A549 (cell line): ENCODE results near the gene GET4. TPM values are rescaled to one million over a fixed set of nuclear protein-coding genes. Genes with fewer than 3 reads are reported as not detected.

ENCODE experiments used
- ATAC-seq, 2 experiments: fragments of 200-7000 bp in 1 of 2; fragments of >200 bp in 1 of 2; cut with Nextera tagmentation in 1 of 2; cut with Tn5 transposase in 1 of 2; 3 replicates each; pipeline versions ENCODE4 v1.8.0 to v1.9.1; 2018 to 2020; ENCODE audit warnings: mild to moderate bottlenecking in 1 of 2, moderate library complexity in 1 of 2
- CTCF ChIA-PET: fragments of 300-600 bp; sonication (Branson Sonifier 250); formaldehyde crosslinking; extraction: SDS; loops from one replicate; lab custom pipeline; 2021; ENCODE audit warnings: antibody characterized with exemption, inconsistent platforms; lab: Yijun Ruan, JAX
- POLR2A ChIA-PET: fragments of 350-600 bp; formaldehyde crosslinking; extraction: SDS; loops from one replicate; lab custom pipeline; 2021; ENCODE audit warnings: antibody characterized with exemption, inconsistent platforms; lab: Yijun Ruan, JAX
- DNase-seq, 2 experiments: peaks; one replicate each; pipeline versions ENCODE4 v3.0.0 to v3.0.0-alpha.2; 2011 to 2016; ENCODE audit warnings: low read depth in 1 of 2, low spot score in 1 of 2
- FAIRE-seq: peaks from 2 replicates; lab custom pipeline; 2011; peaks lifted over from hg19 to GRCh38; lab: Jason Lieb, UNC
- H3K27ac ChIP-seq, 2 experiments: fragments of >200 bp; sonication (Bioruptor Twin); formaldehyde crosslinking; 3 replicates each; pipeline ENCODE4 v1.5.1; 2016 to 2017
- H3K4me1 ChIP-seq: fragments of >200 bp; sonication (Bioruptor Twin); formaldehyde crosslinking; 3 replicates; pipeline ENCODE4 v1.6.1; 2016
- H3K4me2 ChIP-seq: fragments of >200 bp; sonication (Bioruptor Twin); formaldehyde crosslinking; 3 replicates; pipeline ENCODE4 v1.6.1; 2016
- H3K4me3 ChIP-seq: fragments of >200 bp; sonication (Bioruptor Twin); formaldehyde crosslinking; 3 replicates; pipeline ENCODE4 v1.5.1; 2016
- H3K9me3 ChIP-seq: fragments of >200 bp; sonication (Bioruptor Twin); formaldehyde crosslinking; 3 replicates; pipeline ENCODE4 v1.6.1; 2016
- BHLHE40 ChIP-seq: IDR thresholded peaks from 2 replicates; pipeline ENCODE4 v1.6.1; 2012; ENCODE audit warnings: low read depth, low read length, inconsistent platforms
- CHD2 ChIP-seq: fragments of 150-350 bp; IDR thresholded peaks from 2 replicates; pipeline ENCODE4 v1.6.1; 2014; ENCODE audit warnings: low read length; ENCODE audit not compliant: partially characterized antibody
- EHF ChIP-seq: fragments of 250-450 bp; sonication (Bioruptor Pico); IDR thresholded peaks from 2 replicates; pipeline ENCODE4 v1.5.0; 2020; ENCODE audit warnings: mild to moderate bottlenecking
- FOSB ChIP-seq: fragments of 250-450 bp; sonication (Bioruptor Pico); IDR thresholded peaks from 2 replicates; pipeline ENCODE4 v1.5.0; 2020; ENCODE audit warnings: mild to moderate bottlenecking, moderate library complexity
- HOXB5 ChIP-seq: fragments of 250-450 bp; sonication (Bioruptor Pico); IDR thresholded peaks from 2 replicates; pipeline ENCODE4 v1.5.0; 2020; ENCODE audit warnings: mild to moderate bottlenecking, moderate library complexity
- JUN ChIP-seq, 2 experiments: fragments of >200 bp; sonication (Bioruptor Twin); formaldehyde crosslinking; IDR thresholded peaks; 2 replicates in 1 of 2; 3 replicates in 1 of 2; pipeline ENCODE4 v1.6.1; 2016 to 2017
- KDM5A ChIP-seq: fragments of 200-600 bp; sonication (generic); IDR thresholded peaks from 2 replicates; pipeline ENCODE4 v1.6.1; 2016; ENCODE audit warnings: antibody characterized with exemption, mild to moderate bottlenecking
- MAZ ChIP-seq: fragments of 150-350 bp; IDR thresholded peaks from 2 replicates; pipeline ENCODE4 v1.6.1; 2014; ENCODE audit warnings: antibody characterized with exemption, low read depth, low read length, borderline replicate concordance
- MYC ChIP-seq: IDR thresholded peaks from 2 replicates; pipeline ENCODE4 v1.6.1; 2012; ENCODE audit warnings: mild to moderate bottlenecking, inconsistent platforms, low read length, improper control_type of control experiment, borderline replicate concordance
- NR3C1 ChIP-seq: fragments of >200 bp; sonication (Bioruptor Twin); formaldehyde crosslinking; IDR thresholded peaks from 3 replicates; pipeline ENCODE4 v1.6.1; 2017
- POLR2A ChIP-seq: IDR thresholded peaks from 2 replicates; pipeline ENCODE4 v1.6.1; 2012; ENCODE audit warnings: mild to moderate bottlenecking, low read length
- RCOR1 ChIP-seq: fragments of 150-350 bp; IDR thresholded peaks from 2 replicates; pipeline ENCODE4 v1.6.1; 2014; ENCODE audit warnings: antibody characterized with exemption, low read length, low read depth
- TFCP2L1 ChIP-seq: fragments of 250-450 bp; sonication (Bioruptor Pico); IDR thresholded peaks from 2 replicates; pipeline ENCODE4 v1.5.0; 2021; ENCODE audit warnings: mild to moderate bottlenecking
- ZNF302 ChIP-seq: fragments of 250-450 bp; sonication (Bioruptor Pico); IDR thresholded peaks from 2 replicates; pipeline ENCODE4 v1.9.0; 2021; ENCODE audit warnings: inconsistent platforms, mild to moderate bottlenecking, moderate library complexity
- WGBS: methylation state at CpG from one replicate; pipeline ENCODE4 v1.1.6; 2017; ENCODE audit errors: missing lambda C conversion rate; 5-methylcytosine and 5-hydroxymethylcytosine counted together
- polyA plus RNA-seq, 4 experiments: library from polyadenylated mRNA; depleted of rRNA in 3 of 4; stranded (reverse); fragments of >200 nt; fragmentation: RNase III in 1 of 4; extraction: RNeasy Plus Mini Kit Qiagen cat#74134 plus additional on column Dnase treatment in 1 of 4; gene quantifications; 2 replicates in 3 of 4; 3 replicates in 1 of 4; pipeline ENCODE4 v1.2.3, GENCODE V29; 2011 to 2017
- TF ChIP-seq, protein P1 (sequence below): fragments of 200-600 bp; sonication (generic); IDR thresholded peaks from 2 replicates; pipeline ENCODE4 v1.6.1; 2016; ENCODE audit warnings: antibody characterized with exemption, mild to moderate bottlenecking, moderate library complexity
- TF ChIP-seq, protein P2 (sequence below): fragments of 450-650 bp; IDR thresholded peaks from 2 replicates; pipeline ENCODE4 v1.6.1; 2014; ENCODE audit warnings: antibody characterized with exemption
- TF ChIP-seq, protein P3 (sequence below): IDR thresholded peaks from 2 replicates; pipeline ENCODE4 v1.6.1; 2012
- TF ChIP-seq, protein P4 (sequence below): fragments of 250-450 bp; sonication (Bioruptor Pico); IDR thresholded peaks from 2 replicates; pipeline ENCODE4 v1.5.0; 2021; ENCODE audit warnings: mild to moderate bottlenecking, moderate library complexity, borderline replicate concordance
- TF ChIP-seq, protein P5 (sequence below): fragments of >200 bp; sonication (Bioruptor Twin); formaldehyde crosslinking; IDR thresholded peaks from 3 replicates; pipeline ENCODE4 v1.5.1; 2016
- TF ChIP-seq, protein P6 (sequence below): fragments of >200 bp; sonication (Bioruptor Twin); formaldehyde crosslinking; IDR thresholded peaks from 2 replicates; pipeline ENCODE4 v1.6.1; 2016

GET4 gene
- polyA plus RNA-seq, 2 of the 4 experiments (the other 2 are of a cell fraction): 26.1 to 37.0 TPM

DNA sequence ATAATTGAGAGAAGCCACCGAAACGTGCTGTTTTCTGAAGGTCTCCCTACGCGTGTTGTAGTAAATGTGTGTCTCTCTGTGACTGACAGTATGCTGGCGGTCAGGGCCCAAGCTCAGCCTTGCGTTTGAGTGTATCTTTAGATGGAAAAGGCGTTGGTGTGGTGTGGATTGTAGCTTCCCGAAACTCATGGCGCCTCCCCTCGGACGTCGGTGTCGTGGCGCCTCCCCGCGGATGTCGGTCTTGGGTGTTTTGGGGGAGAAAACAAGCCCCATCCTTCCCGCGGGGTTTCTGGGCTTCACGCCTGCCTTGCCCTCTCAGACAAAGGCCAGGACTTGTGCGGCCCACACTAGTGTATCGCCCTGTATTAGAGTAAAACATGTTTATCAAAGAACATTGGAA lies 31.3 kb upstream of the GET4 start:
- 90% methylated on average over 22 of the region's 22 CpGs for WGBS
- Histone ChIP-seq H3K4me3 (no peak overlapping the region), H3K4me2 (no peak overlapping the region), H3K9me3 (no peaks in the 10 kb centered on the region), H3K27ac (no peak overlapping the region), H3K4me1 (no peaks in the 10 kb centered on the region)
- ChIA-PET CTCF (interaction anchor here (0.6 to 1.7 kb wide), 6 partner anchors 9 to 80 kb away, joined by 3 to 8 read pairs (median 6); partner anchors contain the start of gene SUN1), POLR2A (no interaction called here)
- no peak for FAIRE-seq
- TF ChIP-seq POLR2A (no peak), TFCP2L1 (CRISPR knock-in tag) (no peak), KDM5A (no peak), HOXB5 (CRISPR knock-in tag) (no peak), RCOR1 (no peak), NR3C1 (no peak), MAZ (no peak), JUN (IDR thresholded peaks at IDR 0.05) (no peak), BHLHE40 (no peak), CHD2 (no peak), ZNF302 (CRISPR knock-in tag) (no peak), FOSB (CRISPR knock-in tag) (no peak), EHF (CRISPR knock-in tag) (no peak), MYC (no peak)
- TF ChIP-seq, protein P1, sequence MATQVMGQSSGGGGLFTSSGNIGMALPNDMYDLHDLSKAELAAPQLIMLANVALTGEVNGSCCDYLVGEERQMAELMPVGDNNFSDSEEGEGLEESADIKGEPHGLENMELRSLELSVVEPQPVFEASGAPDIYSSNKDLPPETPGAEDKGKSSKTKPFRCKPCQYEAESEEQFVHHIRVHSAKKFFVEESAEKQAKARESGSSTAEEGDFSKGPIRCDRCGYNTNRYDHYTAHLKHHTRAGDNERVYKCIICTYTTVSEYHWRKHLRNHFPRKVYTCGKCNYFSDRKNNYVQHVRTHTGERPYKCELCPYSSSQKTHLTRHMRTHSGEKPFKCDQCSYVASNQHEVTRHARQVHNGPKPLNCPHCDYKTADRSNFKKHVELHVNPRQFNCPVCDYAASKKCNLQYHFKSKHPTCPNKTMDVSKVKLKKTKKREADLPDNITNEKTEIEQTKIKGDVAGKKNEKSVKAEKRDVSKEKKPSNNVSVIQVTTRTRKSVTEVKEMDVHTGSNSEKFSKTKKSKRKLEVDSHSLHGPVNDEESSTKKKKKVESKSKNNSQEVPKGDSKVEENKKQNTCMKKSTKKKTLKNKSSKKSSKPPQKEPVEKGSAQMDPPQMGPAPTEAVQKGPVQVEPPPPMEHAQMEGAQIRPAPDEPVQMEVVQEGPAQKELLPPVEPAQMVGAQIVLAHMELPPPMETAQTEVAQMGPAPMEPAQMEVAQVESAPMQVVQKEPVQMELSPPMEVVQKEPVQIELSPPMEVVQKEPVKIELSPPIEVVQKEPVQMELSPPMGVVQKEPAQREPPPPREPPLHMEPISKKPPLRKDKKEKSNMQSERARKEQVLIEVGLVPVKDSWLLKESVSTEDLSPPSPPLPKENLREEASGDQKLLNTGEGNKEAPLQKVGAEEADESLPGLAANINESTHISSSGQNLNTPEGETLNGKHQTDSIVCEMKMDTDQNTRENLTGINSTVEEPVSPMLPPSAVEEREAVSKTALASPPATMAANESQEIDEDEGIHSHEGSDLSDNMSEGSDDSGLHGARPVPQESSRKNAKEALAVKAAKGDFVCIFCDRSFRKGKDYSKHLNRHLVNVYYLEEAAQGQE: no peak
- TF ChIP-seq, protein P2, sequence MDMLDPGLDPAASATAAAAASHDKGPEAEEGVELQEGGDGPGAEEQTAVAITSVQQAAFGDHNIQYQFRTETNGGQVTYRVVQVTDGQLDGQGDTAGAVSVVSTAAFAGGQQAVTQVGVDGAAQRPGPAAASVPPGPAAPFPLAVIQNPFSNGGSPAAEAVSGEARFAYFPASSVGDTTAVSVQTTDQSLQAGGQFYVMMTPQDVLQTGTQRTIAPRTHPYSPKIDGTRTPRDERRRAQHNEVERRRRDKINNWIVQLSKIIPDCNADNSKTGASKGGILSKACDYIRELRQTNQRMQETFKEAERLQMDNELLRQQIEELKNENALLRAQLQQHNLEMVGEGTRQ: no peak
- TF ChIP-seq, protein P3, sequence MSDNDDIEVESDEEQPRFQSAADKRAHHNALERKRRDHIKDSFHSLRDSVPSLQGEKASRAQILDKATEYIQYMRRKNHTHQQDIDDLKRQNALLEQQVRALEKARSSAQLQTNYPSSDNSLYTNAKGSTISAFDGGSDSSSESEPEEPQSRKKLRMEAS: no peak
- TF ChIP-seq, protein P4, sequence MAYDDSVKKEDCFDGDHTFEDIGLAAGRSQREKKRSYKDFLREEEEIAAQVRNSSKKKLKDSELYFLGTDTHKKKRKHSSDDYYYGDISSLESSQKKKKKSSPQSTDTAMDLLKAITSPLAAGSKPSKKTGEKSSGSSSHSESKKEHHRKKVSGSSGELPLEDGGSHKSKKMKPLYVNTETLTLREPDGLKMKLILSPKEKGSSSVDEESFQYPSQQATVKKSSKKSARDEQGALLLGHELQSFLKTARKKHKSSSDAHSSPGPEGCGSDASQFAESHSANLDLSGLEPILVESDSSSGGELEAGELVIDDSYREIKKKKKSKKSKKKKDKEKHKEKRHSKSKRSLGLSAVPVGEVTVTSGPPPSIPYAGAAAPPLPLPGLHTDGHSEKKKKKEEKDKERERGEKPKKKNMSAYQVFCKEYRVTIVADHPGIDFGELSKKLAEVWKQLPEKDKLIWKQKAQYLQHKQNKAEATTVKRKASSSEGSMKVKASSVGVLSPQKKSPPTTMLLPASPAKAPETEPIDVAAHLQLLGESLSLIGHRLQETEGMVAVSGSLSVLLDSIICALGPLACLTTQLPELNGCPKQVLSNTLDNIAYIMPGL (CRISPR knock-in tag): no peak
- TF ChIP-seq, protein P5, sequence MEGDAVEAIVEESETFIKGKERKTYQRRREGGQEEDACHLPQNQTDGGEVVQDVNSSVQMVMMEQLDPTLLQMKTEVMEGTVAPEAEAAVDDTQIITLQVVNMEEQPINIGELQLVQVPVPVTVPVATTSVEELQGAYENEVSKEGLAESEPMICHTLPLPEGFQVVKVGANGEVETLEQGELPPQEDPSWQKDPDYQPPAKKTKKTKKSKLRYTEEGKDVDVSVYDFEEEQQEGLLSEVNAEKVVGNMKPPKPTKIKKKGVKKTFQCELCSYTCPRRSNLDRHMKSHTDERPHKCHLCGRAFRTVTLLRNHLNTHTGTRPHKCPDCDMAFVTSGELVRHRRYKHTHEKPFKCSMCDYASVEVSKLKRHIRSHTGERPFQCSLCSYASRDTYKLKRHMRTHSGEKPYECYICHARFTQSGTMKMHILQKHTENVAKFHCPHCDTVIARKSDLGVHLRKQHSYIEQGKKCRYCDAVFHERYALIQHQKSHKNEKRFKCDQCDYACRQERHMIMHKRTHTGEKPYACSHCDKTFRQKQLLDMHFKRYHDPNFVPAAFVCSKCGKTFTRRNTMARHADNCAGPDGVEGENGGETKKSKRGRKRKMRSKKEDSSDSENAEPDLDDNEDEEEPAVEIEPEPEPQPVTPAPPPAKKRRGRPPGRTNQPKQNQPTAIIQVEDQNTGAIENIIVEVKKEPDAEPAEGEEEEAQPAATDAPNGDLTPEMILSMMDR: no peak
- TF ChIP-seq, protein P6, sequence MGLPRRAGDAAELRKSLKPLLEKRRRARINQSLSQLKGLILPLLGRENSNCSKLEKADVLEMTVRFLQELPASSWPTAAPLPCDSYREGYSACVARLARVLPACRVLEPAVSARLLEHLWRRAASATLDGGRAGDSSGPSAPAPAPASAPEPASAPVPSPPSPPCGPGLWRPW: no peak
- DNase-seq: no peak
- ATAC-seq: no peak
